Parathyroid adenoma (tissue), 2 donors: Measurements from ENCODE around the gene ARL17A.
"Not testable (repeated sequence)": the region's sequence is repeated elsewhere in the genome, so short reads cannot be mapped to it uniquely, and the experiment has no call there.

Source experiments
- H2AFZ ChIP-seq: fragments of 300-600 bp; sonication (generic); one replicate; pipeline ENCODE4 v1.7.0; 2017; ENCODE audit warnings: antibody characterized with exemption, mild to moderate bottlenecking
- H3K27ac ChIP-seq: fragments of 300-600 bp; sonication (generic); one replicate; pipeline ENCODE4 v1.7.0; 2017
- H3K27me3 ChIP-seq: fragments of 300-600 bp; sonication (generic); one replicate; pipeline ENCODE4 v1.7.0; 2017; ENCODE audit warnings: low read length; ENCODE audit not compliant: control insufficient read depth, insufficient read depth
- H3K36me3 ChIP-seq: fragments of 300-600 bp; sonication (generic); one replicate; pipeline ENCODE4 v1.7.0; 2017; ENCODE audit warnings: low read length; ENCODE audit not compliant: control insufficient read depth, insufficient read depth
- H3K4me1 ChIP-seq: fragments of 300-600 bp; sonication (generic); one replicate; pipeline ENCODE4 v1.7.0; 2017; ENCODE audit warnings: control low read depth
- H3K4me2 ChIP-seq: fragments of 300-600 bp; sonication (generic); one replicate; pipeline ENCODE4 v1.7.0; 2017; ENCODE audit warnings: low read length
- H3K4me3 ChIP-seq: fragments of 300-600 bp; sonication (generic); one replicate; pipeline ENCODE4 v1.7.0; 2017; ENCODE audit warnings: low read depth, low read length
- H3K79me2 ChIP-seq: fragments of 300-600 bp; sonication (generic); one replicate; pipeline ENCODE4 v1.7.0; 2017; ENCODE audit warnings: control low read depth
- H3K9ac ChIP-seq: fragments of 300-600 bp; sonication (generic); one replicate; pipeline ENCODE4 v1.7.0; 2017; ENCODE audit warnings: mild to moderate bottlenecking
- H3K9me3 ChIP-seq: fragments of 300-600 bp; sonication (generic); one replicate; pipeline ENCODE4 v1.7.0; 2017; ENCODE audit warnings: low read length; ENCODE audit not compliant: control insufficient read depth
- donor health status: primary hyperparathyroidism.

ARL17A gene

GRCh38 chr17:46534716-46535115 lies 44.8 kb downstream of the ARL17A start:
- not testable (repeated sequence) for H3K79me2 ChIP-seq, H2AFZ ChIP-seq, H3K27me3 ChIP-seq, H3K27ac ChIP-seq, H3K9me3 ChIP-seq, H3K4me1 ChIP-seq, H3K4me2 ChIP-seq, H3K9ac ChIP-seq, H3K4me3 ChIP-seq, H3K36me3 ChIP-seq

DNA sequence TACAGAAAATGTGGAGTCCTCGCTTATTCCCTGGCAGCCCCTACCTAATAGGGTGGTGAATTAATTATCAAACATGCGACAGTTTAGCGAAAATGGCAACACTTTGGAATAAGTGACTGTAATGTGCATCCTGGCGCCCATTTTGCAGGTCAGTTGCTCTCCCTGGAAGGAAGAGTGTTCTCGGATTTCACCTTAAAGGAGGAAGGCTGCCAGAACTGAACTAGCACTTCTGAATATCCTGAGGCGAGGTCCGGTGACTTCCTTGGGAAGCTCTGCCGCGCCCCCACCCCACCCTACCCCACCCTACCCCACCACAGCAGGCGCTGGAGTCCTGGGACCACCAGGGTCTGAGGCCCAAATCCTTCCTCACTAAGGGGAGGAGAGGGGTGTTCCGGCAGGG lies 67.3 kb downstream of the ARL17A start, which contains the start of gene LRRC37A2:
TSS of gene LRRC37A2 (plus strand) at position 301 of the 400 bp plus-strand sequence. CDS start 245 bp downstream, outside the sequence.
- not testable (repeated sequence) for H3K79me2 ChIP-seq, H3K36me3 ChIP-seq, H3K9me3 ChIP-seq, H3K27me3 ChIP-seq, H3K9ac ChIP-seq, H2AFZ ChIP-seq, H3K27ac ChIP-seq, H3K4me3 ChIP-seq, H3K4me2 ChIP-seq, H3K4me1 ChIP-seq

GRCh38 chr17:46505896-46506295 lies 73.6 kb downstream of the ARL17A start:
- not testable (repeated sequence) for H3K27ac ChIP-seq, H2AFZ ChIP-seq, H3K4me3 ChIP-seq, H3K79me2 ChIP-seq, H3K4me2 ChIP-seq, H3K27me3 ChIP-seq, H3K4me1 ChIP-seq, H3K9ac ChIP-seq, H3K9me3 ChIP-seq, H3K36me3 ChIP-seq

DNA sequence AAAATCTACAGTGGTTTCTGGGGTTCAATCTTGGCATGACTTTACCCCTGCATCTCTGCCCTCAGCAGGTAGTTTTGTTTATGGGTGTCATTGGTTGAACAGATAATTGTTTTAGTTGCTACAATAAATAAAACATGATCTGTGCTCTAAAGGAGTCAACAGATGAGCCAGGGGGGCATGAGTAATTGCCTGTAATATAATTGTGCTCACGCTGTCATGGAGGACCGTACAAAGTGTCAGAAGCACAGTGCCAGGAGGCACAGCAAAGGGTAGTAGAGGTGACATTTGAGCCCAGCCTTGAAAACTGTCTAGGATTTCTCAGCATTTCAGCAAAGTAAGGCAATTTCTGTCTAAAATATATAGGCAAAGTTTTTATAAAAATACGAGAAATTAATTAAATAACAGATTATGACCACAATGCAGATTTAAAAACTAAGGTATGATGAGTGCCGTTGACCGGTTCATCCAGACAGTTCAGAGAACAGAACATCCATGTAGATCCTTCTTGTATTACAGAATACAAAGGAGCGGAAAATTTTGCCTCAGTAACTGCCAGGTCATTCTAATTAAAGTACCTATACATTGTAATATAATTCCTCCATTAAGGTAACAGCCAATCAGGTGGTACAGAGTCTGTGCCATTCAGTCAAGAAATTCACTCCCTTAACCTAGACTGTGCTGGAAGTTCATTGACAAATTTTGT lies 79.9 kb downstream of the ARL17A start:
- not testable (repeated sequence) for H3K4me3 ChIP-seq, H3K79me2 ChIP-seq, H3K27ac ChIP-seq, H3K36me3 ChIP-seq, H3K9me3 ChIP-seq, H3K4me2 ChIP-seq, H3K27me3 ChIP-seq, H3K9ac ChIP-seq, H2AFZ ChIP-seq, H3K4me1 ChIP-seq

- H3K9ac ChIP-seq, H3K4me2 ChIP-seq, H3K9me3 ChIP-seq, H2AFZ ChIP-seq, H3K27ac ChIP-seq, H3K36me3 ChIP-seq, H3K4me3 ChIP-seq, H3K27me3 ChIP-seq, H3K4me1 ChIP-seq, H3K79me2 ChIP-seq: not testable (repeated sequence)
Observed at GRCh38 chr17:46492021-46492420, 87.5 kb downstream of the ARL17A start.

DNA sequence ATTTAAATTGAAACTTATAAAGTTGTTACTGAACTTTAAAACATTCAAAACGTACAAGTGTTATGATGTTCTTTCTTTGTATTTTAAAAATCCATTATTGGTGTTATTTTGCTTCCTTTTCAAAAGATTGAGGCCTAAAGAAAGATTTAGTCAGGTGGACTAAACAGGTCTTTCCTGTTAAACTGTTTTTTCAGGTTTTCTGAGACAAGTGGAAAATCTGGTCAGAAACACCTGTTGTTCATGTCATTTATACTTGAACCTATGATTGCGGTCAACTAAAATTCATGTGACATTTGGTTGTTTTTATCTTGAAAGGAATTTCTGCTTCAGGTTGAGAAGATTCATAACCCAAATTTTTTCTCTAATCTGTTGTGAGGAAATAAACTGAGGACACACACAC lies 98.2 kb downstream of the ARL17A start:
- H2AFZ ChIP-seq, H3K36me3 ChIP-seq, H3K27me3 ChIP-seq, H3K9ac ChIP-seq, H3K79me2 ChIP-seq, H3K4me1 ChIP-seq, H3K4me3 ChIP-seq, H3K27ac ChIP-seq, H3K9me3 ChIP-seq, H3K4me2 ChIP-seq: not testable (repeated sequence)

GRCh38 chr17:46478823-46479222 lies 100.7 kb downstream of the ARL17A start:
- H2AFZ ChIP-seq, H3K4me2 ChIP-seq, H3K4me1 ChIP-seq, H3K36me3 ChIP-seq, H3K27me3 ChIP-seq, H3K9ac ChIP-seq, H3K79me2 ChIP-seq, H3K27ac ChIP-seq, H3K4me3 ChIP-seq, H3K9me3 ChIP-seq: not testable (repeated sequence)

DNA sequence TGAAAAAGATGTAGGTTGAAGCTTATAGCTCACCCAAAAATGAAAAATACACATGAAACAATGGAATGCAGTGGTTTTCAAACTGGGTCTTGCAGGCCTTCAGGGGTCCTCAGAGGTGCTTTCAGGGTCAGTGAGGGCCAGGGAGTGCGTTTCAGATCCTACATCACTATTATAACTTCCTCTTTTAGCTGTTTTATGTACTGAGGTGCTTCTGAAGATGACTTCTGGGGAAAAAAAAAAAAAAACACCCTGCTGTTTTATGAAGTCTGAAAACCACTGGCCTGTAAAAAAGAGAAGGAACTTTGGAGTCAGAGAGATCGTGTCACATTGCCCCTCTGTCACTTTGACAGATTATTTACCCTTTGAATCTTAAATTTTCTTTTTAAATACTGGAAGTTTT lies 103.9 kb downstream of the ARL17A start:
- H3K79me2 ChIP-seq, H3K27ac ChIP-seq, H3K4me1 ChIP-seq, H3K36me3 ChIP-seq, H3K9me3 ChIP-seq, H3K9ac ChIP-seq, H3K27me3 ChIP-seq, H3K4me2 ChIP-seq, H2AFZ ChIP-seq, H3K4me3 ChIP-seq: not testable (repeated sequence)

DNA sequence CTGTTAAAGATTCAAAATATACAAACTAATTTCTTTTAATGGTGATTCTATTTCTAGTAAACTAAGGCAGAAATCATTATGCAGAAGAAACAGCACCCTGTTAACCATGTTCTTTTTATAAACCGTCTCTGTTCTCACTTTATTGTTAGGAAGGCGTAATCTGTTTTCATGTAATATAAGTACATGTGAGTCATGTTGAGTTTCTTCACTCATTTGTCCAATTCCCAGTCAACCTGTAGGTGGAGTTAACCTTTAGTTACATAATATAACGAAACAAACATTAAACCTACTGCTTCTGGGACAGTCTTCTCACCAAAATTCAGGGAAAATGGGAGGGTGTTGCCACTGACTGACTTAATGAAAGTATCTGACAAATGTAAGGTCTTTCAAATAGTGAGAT lies 105.0 kb downstream of the ARL17A start:
- H3K4me1 ChIP-seq, H3K27ac ChIP-seq, H3K36me3 ChIP-seq, H3K9ac ChIP-seq, H2AFZ ChIP-seq, H3K27me3 ChIP-seq, H3K4me2 ChIP-seq, H3K9me3 ChIP-seq, H3K4me3 ChIP-seq, H3K79me2 ChIP-seq: not testable (repeated sequence)

DNA sequence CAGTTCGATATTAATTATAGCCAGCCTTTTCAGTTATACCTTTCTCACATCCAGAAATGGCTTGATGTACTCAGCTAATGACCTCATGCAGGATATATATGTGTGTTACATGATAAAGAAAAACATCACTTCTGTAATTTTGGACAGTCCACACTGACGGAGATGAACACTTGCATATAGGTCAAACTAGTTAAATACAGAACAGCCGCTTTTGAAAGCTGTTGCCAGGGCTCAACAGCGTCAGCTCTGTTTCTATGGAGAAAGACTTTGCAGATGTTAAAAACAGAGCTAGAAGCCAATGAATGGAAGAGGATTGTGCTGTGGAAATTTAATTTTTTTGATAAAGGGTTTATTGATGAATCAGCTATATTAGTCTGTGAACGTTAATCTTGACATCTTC lies 111.9 kb downstream of the ARL17A start:
- H3K4me1 ChIP-seq, H3K27ac ChIP-seq, H3K4me2 ChIP-seq, H3K36me3 ChIP-seq, H2AFZ ChIP-seq, H3K9ac ChIP-seq, H3K9me3 ChIP-seq, H3K79me2 ChIP-seq, H3K27me3 ChIP-seq, H3K4me3 ChIP-seq: not testable (repeated sequence)
